ENCODE data around the gene TBCEL.

- no peak for TF ChIP-seq CTCF (conservative IDR thresholded peaks at IDR 0.05)
- TF ChIP-seq EZH2 (IDR thresholded peaks at IDR 0.05; ENCODE audit: low read depth), result no peak
These were observed 45.2 kb upstream of the TBCEL start for GRCh38 chr11:120978701-120979100.

All from PC-9 (cell line).